ENCODE data around the gene APLN.

DNA sequence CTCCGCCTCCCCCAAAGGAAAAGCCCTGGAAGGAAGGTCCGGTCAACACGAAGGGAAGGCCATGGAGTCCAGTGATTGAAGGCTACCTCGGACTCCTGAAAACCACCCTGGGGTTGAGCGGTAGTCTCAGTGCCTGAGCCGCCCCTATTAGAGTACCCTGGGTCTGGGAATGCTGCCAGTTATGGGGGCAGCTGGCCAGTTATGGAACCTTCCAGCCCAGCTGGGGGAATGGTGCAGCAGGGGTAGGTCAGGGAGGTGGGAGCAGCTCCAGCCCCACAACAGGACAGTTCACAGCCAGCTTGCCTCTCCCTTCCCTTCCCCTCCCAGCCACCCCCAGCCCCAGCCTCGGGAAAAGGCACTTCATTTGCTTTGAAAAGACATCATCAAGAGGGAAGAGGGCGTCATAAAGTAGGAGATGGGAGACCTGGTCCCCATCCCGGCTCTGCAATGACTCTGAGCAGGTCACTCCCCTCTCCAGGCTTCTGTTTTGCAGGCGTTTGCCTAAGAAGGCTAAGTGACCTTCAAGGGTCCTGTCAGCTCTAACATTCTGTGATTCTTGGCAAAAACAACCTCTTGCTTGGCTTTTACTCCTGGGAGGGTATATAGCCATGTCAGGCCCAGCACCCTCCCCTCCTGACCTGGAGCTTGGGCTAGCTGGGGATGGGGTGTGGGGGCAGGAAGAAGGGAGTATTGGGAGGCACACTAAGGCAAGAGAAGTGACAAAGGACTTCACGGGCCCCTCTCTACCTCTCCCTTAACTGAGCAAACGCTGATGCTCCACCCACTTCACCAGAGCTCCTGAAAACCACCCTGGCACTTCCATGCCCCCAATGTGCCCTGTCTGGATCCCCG, 8.0 kb downstream of the APLN start:
- TF ChIP-seq POLR2AphosphoS5 (IDR thresholded peaks at IDR 0.05) (no peak), EZH2 (IDR thresholded peaks at IDR 0.05; ENCODE audit: borderline replicate concordance, insufficient read depth, low read length, poor library complexity, severe bottlenecking) (no peak), SMC3 (conservative IDR thresholded peaks at IDR 0.05; ENCODE audit: poor library complexity) (no peak), EP300 (conservative IDR thresholded peaks at IDR 0.05; ENCODE audit: poor library complexity, severe bottlenecking) (no peak), RAD21 (conservative IDR thresholded peaks at IDR 0.05) (no peak)
- TF ChIP-seq, protein P1, sequence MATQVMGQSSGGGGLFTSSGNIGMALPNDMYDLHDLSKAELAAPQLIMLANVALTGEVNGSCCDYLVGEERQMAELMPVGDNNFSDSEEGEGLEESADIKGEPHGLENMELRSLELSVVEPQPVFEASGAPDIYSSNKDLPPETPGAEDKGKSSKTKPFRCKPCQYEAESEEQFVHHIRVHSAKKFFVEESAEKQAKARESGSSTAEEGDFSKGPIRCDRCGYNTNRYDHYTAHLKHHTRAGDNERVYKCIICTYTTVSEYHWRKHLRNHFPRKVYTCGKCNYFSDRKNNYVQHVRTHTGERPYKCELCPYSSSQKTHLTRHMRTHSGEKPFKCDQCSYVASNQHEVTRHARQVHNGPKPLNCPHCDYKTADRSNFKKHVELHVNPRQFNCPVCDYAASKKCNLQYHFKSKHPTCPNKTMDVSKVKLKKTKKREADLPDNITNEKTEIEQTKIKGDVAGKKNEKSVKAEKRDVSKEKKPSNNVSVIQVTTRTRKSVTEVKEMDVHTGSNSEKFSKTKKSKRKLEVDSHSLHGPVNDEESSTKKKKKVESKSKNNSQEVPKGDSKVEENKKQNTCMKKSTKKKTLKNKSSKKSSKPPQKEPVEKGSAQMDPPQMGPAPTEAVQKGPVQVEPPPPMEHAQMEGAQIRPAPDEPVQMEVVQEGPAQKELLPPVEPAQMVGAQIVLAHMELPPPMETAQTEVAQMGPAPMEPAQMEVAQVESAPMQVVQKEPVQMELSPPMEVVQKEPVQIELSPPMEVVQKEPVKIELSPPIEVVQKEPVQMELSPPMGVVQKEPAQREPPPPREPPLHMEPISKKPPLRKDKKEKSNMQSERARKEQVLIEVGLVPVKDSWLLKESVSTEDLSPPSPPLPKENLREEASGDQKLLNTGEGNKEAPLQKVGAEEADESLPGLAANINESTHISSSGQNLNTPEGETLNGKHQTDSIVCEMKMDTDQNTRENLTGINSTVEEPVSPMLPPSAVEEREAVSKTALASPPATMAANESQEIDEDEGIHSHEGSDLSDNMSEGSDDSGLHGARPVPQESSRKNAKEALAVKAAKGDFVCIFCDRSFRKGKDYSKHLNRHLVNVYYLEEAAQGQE (IDR thresholded peaks at IDR 0.05; ENCODE audit: borderline replicate concordance) = no peak
- TF ChIP-seq, protein P2, sequence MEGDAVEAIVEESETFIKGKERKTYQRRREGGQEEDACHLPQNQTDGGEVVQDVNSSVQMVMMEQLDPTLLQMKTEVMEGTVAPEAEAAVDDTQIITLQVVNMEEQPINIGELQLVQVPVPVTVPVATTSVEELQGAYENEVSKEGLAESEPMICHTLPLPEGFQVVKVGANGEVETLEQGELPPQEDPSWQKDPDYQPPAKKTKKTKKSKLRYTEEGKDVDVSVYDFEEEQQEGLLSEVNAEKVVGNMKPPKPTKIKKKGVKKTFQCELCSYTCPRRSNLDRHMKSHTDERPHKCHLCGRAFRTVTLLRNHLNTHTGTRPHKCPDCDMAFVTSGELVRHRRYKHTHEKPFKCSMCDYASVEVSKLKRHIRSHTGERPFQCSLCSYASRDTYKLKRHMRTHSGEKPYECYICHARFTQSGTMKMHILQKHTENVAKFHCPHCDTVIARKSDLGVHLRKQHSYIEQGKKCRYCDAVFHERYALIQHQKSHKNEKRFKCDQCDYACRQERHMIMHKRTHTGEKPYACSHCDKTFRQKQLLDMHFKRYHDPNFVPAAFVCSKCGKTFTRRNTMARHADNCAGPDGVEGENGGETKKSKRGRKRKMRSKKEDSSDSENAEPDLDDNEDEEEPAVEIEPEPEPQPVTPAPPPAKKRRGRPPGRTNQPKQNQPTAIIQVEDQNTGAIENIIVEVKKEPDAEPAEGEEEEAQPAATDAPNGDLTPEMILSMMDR (IDR thresholded peaks at IDR 0.05; ENCODE audit: poor library complexity, severe bottlenecking) = no peak

Measured in neural cell (in vitro differentiated cells).